H1 (cell line): Measurements from ENCODE around the gene COMMD2. TPM values are rescaled to one million over a fixed set of nuclear protein-coding genes. Genes with fewer than 3 reads are reported as not detected.

Source experiments
- polyA plus RNA-seq, 7 experiments: library from polyadenylated mRNA; depleted of rRNA in 3 of 7; stranded (reverse) in 5 of 7; unstranded in 2 of 7; fragments of >200 nt in 5 of 7; fragments of 200-250 nt in 2 of 7; gene quantifications; 1 replicate in 5 of 7; 2 replicates in 1 of 7; 4 replicates in 1 of 7; pipeline versions ENCODE4 v1.2.1 to v1.2.3, GENCODE V29; 2011 to 2013; ENCODE audit warnings: missing spikeins in 2 of 7, mixed read lengths in 2 of 7
- total RNA-seq: library from RNA; stranded (reverse); fragmentation: NEBNext Ultra II Directional; extraction: Animal tissue kit (Norgen Biotek cat#: 25700); gene quantifications from 2 replicates; pipeline ENCODE4 v1.2.1, GENCODE V29; 2021
- TF ChIP-seq, protein P1 (sequence below): IDR thresholded peaks from 2 replicates; pipeline ENCODE4 v1.6.1; 2012; ENCODE audit warnings: low read length, inconsistent platforms

Gene COMMD2
- total and polyA plus RNA-seq, 2 of the 8 experiments (the other 6 are each of a cell fraction or from before 2014, with no cell fraction given): 20.2 to 57.2 TPM

DNA sequence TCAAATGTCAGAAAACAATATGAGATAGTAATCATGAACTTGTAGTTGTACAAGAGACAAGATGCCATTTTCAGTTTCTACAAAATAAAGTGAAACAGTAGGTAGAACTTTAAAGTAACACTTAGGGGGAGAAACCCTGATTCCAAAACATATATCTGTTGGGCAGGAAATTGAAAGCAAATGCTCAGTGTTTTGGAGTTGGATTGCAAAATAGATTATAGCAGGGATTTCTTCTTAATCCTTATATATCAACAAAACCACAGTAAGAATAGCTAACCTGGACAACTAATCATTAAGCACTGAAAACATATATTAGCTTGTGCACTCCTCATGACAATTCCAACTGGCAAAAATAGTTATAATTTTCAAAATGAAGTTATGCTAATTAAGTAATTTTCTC, 46.9 kb downstream of the COMMD2 start (continued):
- TF ChIP-seq, protein P1, sequence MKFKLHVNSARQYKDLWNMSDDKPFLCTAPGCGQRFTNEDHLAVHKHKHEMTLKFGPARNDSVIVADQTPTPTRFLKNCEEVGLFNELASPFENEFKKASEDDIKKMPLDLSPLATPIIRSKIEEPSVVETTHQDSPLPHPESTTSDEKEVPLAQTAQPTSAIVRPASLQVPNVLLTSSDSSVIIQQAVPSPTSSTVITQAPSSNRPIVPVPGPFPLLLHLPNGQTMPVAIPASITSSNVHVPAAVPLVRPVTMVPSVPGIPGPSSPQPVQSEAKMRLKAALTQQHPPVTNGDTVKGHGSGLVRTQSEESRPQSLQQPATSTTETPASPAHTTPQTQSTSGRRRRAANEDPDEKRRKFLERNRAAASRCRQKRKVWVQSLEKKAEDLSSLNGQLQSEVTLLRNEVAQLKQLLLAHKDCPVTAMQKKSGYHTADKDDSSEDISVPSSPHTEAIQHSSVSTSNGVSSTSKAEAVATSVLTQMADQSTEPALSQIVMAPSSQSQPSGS: no peak
